T follicular helper cell (primary cell): ENCODE results near the gene MRPS11.
"Not testable (repeated sequence)": the region's sequence is repeated elsewhere in the genome, so short reads cannot be mapped to it uniquely, and the experiment has no call there.

ENCODE experiments used
- DNase-seq: peaks from one replicate; pipeline ENCODE4 v3.0.0-alpha.2; 2020; ENCODE audit warnings: low read depth

MRPS11 gene

DNA sequence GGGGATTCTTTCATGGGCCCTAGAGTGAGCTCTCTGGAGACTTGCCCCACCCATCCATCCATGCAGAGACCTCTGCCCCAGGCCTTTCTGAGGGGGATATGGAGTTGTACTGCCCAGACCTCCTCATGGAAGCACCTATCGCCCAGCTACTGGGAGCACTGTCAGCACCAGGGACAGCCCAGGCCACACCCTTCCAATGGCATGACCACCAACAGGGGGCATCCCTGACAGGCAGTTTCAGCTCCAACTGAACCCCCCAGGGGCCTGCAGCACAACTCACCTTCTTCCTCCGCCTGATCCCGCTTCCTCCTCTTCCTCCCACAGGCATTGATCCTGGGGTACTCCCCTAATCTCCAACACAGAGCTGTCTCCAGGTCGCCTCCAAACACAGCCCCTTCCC, 21.8 kb downstream of the MRPS11 start:
- DNase-seq: no peak

DNA sequence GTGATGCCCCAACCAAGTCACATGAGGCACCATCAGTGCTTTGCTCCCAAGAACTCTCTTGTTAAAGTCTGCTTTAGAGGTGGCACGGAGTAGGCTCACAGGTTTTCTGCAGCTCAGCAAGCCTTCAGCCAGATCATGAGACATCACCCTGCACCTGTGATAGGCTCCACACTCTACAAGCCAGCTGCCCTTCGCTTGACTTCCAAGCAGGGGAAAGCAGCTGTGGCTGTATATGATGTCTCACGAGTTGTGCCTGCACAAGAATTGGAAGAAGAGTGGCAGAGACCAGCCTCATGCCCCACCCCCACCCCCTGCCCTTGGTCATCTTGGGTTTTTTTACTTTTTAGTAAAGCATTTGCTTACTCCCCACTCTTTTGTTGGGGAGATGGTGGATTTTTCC, 22.5 kb downstream of the MRPS11 start:
- DNase-seq: no peak

- no peak for DNase-seq
These were observed 23.6 kb downstream of the MRPS11 start for GRCh38 chr15:88491158-88491557.

DNA sequence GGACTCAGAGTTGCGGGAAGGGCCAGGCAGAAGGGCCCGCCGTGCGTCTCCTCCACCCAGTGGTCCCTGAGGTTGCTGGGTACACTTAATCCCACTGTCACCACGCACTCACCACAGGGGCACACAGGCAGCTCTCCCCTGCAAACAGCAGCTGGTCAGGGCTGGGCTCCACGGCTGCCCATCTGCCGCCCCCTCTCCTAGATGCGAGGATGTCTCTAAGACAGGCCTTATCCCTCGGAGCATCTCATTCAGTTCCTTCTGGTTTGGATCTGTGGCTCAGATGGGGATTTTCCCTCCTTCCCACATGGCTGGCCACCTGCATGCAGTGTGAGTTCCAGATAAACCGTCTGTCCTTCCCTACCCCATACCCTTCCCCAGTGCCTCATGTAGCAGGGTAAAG, 26.3 kb downstream of the MRPS11 start:
- DNase-seq: no peak

DNA sequence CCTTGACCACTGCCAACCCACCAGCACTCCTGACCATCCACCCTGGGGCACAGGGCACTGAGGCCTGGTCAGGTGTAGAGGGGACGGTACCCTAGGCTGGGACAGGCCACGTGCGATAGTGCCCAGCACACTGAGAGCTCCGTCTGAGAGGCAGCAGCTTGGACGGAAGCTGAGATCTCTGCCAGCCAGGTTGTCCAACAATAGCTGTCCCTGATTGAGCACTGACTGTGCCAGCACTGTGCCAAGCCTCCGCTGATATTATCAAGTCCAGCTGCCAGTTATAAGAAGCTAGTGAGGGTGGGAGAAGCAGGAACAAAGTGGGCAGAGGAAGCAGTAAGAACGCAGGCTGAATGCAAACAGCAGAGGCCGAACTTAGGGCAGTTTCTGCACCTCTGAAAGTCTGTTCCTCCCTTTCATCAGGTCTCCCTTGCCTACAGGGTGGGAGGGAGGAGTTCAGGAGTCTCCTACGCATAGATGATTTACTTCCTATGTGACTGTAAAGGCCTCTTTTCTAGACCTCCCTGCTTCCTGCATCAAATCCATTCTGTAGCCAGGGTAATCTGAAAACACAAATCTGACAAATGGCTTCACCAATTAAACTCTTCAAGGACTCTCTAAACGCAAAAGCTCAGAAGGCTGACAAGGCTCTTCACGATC, 29.7 kb downstream of the MRPS11 start:
- no peak for DNase-seq

GRCh38 chr15:88498996-88499395, 31.5 kb downstream of the MRPS11 start:
- DNase-seq: no peak

GRCh38 chr15:88504445-88504844, 36.9 kb downstream of the MRPS11 start:
- no peak for DNase-seq

DNA sequence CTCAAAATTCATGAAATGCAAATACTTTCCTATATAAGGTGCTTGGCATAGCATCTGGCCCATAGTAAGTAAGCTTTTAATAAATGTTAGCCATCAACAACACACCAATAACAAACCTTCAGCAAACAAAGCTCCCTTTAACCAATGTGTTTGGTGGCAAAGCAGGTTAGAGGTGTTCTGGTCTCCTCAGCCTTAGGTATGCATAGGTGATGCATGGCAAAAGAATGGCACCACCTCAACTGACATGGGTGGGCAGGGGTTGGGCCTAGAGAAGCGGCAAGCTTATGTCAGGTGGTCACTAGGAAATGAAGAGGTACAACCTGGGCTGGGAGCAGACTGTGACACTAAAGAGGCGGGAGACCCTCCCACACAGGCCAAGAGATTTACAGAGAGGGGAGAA, 38.2 kb downstream of the MRPS11 start:
- no peak for DNase-seq

- DNase-seq: no peak
These were observed 39.1 kb downstream of the MRPS11 start for GRCh38 chr15:88506628-88507027.

- no peak for DNase-seq
These were observed 41.8 kb downstream of the MRPS11 start for GRCh38 chr15:88509321-88509720.

- DNase-seq: no peak
These were observed 42.5 kb downstream of the MRPS11 start for GRCh38 chr15:88509964-88510363.

DNA sequence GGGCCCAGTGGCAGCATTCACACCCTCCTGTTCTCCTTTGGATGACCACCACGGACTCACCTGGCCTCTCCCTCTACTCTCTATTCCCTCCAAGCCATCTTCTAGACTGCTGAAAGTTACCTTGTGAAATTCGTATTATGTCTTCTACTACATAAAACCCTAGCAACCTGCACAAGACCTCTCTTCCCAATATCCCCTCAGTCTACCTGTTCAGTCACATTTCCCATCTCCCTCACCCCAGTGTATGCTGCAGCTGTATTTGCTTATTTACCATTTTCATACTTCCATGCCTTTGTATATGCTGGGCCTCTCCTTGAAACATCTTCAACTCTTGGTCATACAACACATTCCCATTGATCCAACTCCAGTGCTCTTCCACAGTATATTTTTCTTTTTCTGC, 43.7 kb downstream of the MRPS11 start:
- no peak for DNase-seq

DNA sequence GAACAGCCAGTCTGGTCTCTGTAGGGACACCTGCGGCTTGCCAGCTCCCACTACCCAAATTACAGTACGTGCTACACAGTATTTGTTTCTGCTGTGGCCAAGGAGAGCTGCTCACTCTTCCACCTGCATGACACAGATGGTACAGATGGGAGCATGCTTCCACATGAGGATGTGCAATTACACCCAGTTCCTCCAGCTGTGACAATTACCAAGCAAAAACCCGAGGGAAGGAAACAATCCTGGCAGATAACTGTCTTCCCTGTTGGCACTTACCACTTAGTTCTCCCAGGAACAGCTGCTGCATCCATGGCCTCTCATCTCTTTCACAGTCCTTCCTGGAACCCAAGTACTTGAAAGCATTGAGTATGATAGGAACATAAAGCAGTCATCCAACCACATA, 44.6 kb downstream of the MRPS11 start:
- DNase-seq: no peak

DNA sequence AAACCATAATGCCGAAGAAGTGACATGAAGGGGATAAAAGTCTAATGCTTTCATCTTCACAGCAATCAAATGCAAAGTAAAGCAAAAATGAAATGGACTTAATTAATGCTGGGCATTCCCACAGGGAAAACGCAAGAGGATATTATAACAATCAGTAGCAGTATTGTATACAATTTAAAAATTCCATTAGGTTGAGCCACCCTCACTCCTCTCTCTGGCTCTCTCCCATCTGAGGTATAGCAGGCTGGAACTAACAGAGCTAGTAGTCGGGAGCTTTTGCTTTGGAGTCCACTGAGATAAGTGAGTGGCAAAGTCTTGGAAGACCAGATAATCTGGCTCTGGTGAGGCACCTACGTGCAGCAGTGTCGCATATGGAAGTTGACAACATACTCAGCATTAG, 45.1 kb downstream of the MRPS11 start:
- no peak for DNase-seq

DNA sequence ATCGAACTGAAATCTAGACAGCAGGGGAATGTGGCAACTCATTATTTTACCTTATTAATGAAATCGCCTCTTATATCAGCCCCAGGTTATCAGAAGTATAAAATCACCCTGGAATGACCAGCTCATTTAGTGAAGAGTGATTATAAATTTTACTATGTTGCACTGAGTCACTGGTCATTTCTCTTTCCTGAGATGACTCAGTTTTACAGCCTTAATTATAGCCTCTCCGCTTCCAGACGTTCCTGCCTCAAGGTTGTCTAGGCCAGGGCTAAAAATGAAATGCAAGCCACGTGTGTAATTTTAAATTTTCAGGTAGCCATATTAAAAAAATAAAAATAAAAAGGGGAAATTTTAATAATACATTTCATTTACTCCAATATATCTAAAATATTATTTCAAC, 45.7 kb downstream of the MRPS11 start:
- DNase-seq: no peak

DNA sequence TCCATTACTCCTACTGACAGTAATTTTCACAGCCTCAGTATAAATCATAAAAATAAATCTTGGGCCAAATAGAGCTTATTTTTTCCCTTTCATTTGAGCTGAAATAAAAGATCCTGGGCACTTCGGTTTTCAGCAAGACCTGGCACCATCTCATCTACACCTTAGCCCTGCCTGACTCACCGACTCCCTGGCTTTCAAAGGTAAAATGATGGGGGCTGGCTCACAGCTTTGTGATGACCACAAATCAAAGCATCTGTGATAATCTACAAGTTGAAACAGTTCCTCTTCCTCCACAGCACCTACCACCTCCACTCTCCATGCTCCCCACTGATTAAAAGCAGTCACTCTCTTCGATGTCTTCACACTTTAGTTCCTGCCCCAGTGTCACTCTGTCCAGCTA, 51.4 kb downstream of the MRPS11 start:
- DNase-seq: no peak

DNA sequence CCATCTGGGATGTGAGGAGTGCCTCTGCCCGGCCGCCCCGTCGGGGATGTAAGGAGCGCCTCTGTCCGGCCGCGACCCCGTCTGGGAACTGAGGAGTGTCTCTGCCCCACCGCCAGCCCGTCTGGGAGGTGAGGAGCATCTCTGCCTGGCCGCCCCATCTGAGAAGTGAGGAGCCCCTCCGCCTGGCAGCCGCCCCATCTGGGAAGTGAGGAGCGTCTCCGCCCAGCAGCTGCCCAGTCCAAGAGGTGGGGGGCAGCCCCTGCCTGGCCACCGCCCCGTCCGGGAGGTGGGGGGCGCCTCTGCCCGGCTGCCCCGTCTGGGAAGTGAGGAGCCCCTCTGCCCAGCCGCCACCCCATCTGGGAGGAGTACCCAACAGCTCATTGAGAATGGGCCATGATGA, 56.6 kb downstream of the MRPS11 start:
- DNase-seq: not testable (repeated sequence)

DNA sequence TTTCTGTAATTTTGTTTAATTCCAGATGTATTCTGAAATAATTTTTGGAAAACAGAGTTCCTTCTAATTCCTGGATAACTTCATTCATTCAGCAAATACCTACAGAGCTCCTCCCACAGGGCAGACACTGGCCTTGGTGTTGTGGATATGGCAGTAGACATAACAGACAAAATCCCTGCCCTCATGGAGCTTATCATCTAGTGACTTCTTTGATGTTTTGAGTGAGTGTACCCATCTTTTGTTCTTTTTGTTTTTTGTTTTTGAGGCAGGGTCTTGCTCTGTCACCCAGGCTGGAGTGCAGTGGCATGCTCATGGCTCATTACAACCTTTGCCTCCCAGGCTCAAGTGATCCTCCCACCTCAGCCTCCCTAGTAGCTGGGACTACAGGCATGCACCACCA, 57.9 kb downstream of the MRPS11 start:
- DNase-seq: no peak

- no peak for DNase-seq
These were observed 58.9 kb downstream of the MRPS11 start for GRCh38 chr15:88526247-88526879.

- no peak for DNase-seq
These were observed 61.6 kb downstream of the MRPS11 start for GRCh38 chr15:88529021-88529630.
